ENCODE measurements around the gene HSD17B13. TPM values are rescaled to one million over a fixed set of nuclear protein-coding genes. Genes with fewer than 3 reads are reported as not detected.

HSD17B13 gene
- total RNA-seq, 1 experiment from 2014 or later, result not detected

Small RNA genes lying within 50 kb of the gene (microRNA-seq; reads per million reads assigned to microRNA genes)
- gene MIR5705 (ENCODE audit: borderline number of aligned reads), result not detected

Other genes with a start within 250 kb of the HSD17B13 start
- 6.5 to 7.3 TPM (median 6.8 TPM) in 3 replicates for gene KLHL8, start 102.3 kb downstream of the HSD17B13 start, total RNA-seq (2021)
- gene HSD17B11, start 68.3 kb upstream of the HSD17B13 start, total RNA-seq (2021), result 14.0 to 16.4 TPM (median 14.8 TPM) in 3 replicates
- 25.4 to 33.3 TPM (median 27.2 TPM) in 3 replicates for gene NUDT9, start 99.7 kb upstream of the HSD17B13 start, total RNA-seq (2021)
- gene SPARCL1, start 206.5 kb upstream of the HSD17B13 start, total RNA-seq (2021), result 0.82 to 0.89 TPM (median 0.85 TPM) in 3 replicates

All from WTC11 (cell line).